Endothelial cell of umbilical vein (primary cell): ENCODE measurements around the gene ADSS1. TPM values are rescaled to one million over a fixed set of nuclear protein-coding genes. Genes with fewer than 3 reads are reported as not detected.

Experiments used
- BruUV-seq: library from RNA; stranded (reverse); fragments of 400-500 nt; replicated peaks from 2 replicates; lab custom pipeline; 2021; lab: Mats Ljungman, UMichigan
- CTCF ChIA-PET: fragments of 300-600, 350-600 bp; sonication (Branson Sonifier 250); formaldehyde crosslinking; loops from one replicate; lab custom pipeline; 2021; ENCODE audit warnings: antibody characterized with exemption, inconsistent platforms; lab: Charles Lee
- POLR2A ChIA-PET: fragments of 300-600, 350-600 bp; sonication (Branson Sonifier 250); formaldehyde crosslinking; loops from one replicate; lab custom pipeline; 2021; ENCODE audit warnings: antibody characterized with exemption, inconsistent platforms; lab: Charles Lee
- DNase-seq: peaks from one replicate; pipeline ENCODE4 v3.0.0-alpha.2; 2011; ENCODE audit warnings: low read depth, low spot score
- FAIRE-seq: peaks from 2 replicates; lab custom pipeline; 2011; peaks lifted over from hg19 to GRCh38; lab: Jason Lieb, UNC
- H2AFZ ChIP-seq: 2 replicates; pipeline ENCODE4 v1.6.0; 2012; ENCODE audit warnings: low read depth, low read length, control low read depth, inconsistent platforms
- H3K27ac ChIP-seq: 2 replicates; pipeline ENCODE4 v1.5.1; 2011; ENCODE audit warnings: low read depth, mild to moderate bottlenecking, control low read depth, low read length, moderate library complexity; ENCODE audit not compliant: insufficient read depth
- H3K27me3 ChIP-seq, 2 experiments: 2 replicates each; pipeline versions ENCODE4 v1.6.0 to v1.6.1; 2011; ENCODE audit warnings: low read length in 2 of 2, mixed read lengths in 1 of 2; ENCODE audit not compliant: control insufficient read depth in 2 of 2, insufficient read depth in 2 of 2
- H3K36me3 ChIP-seq, 2 experiments: 2 replicates in 1 of 2; 3 replicates in 1 of 2; pipeline ENCODE4 v1.5.1; 2011; ENCODE audit warnings: low read length in 2 of 2, mild to moderate bottlenecking in 1 of 2, moderate library complexity in 1 of 2; ENCODE audit not compliant: control insufficient read depth in 2 of 2, insufficient read depth in 2 of 2; ENCODE audit errors: extremely low read depth in 1 of 2
- H3K4me1 ChIP-seq: 3 replicates; pipeline ENCODE4 v1.5.1; 2011; ENCODE audit warnings: mild to moderate bottlenecking, low read length; ENCODE audit not compliant: control insufficient read depth, insufficient read depth; ENCODE audit errors: extremely low read depth
- H3K4me2 ChIP-seq: 2 replicates; pipeline ENCODE4 v1.6.1; 2011; ENCODE audit warnings: low read length, control low read depth, mixed read lengths; ENCODE audit not compliant: insufficient read depth
- H3K4me3 ChIP-seq, 3 experiments: fragments of 200-600 bp in 1 of 3; sonication (generic), shearing (Covaris generic) in 1 of 3; replicated peaks in 1 of 3; 2 replicates each; pipeline ENCODE4 v1.5.1; 2011 to 2016; ENCODE audit warnings: control low read depth in 3 of 3, low read length in 3 of 3, mild to moderate bottlenecking in 2 of 3, inconsistent platforms in 1 of 3, low read depth in 1 of 3, moderate library complexity in 1 of 3; ENCODE audit not compliant: insufficient read depth in 1 of 3
- H3K79me2 ChIP-seq: 2 replicates; pipeline ENCODE4 v1.6.0; 2012; ENCODE audit warnings: low read length, inconsistent platforms; ENCODE audit not compliant: control insufficient read depth, insufficient read depth
- H3K9ac ChIP-seq: replicated peaks from 2 replicates; pipeline ENCODE3; 2011; ENCODE audit warnings: low read length, control low read depth; ENCODE audit not compliant: insufficient read depth; ENCODE audit errors: extremely low read depth
- H3K9me1 ChIP-seq: replicated peaks from 3 replicates; pipeline ENCODE4 v1.6.0; 2011; ENCODE audit warnings: mild to moderate bottlenecking, low read length; ENCODE audit not compliant: control insufficient read depth, insufficient read depth; ENCODE audit errors: extremely low read depth
- H3K9me3 ChIP-seq: replicated peaks from 2 replicates; pipeline ENCODE4 v1.5.1; 2012; ENCODE audit warnings: low read length, inconsistent platforms; ENCODE audit not compliant: control insufficient read depth, insufficient read depth
- H4K20me1 ChIP-seq: replicated peaks from 2 replicates; pipeline ENCODE3; 2011; ENCODE audit warnings: mild to moderate bottlenecking, low read length; ENCODE audit not compliant: control insufficient read depth, insufficient read depth; ENCODE audit errors: extremely low read depth
- CTCF ChIP-seq, 2 donors: IDR thresholded peaks; 1 replicate in 1 of 2; 2 replicates in 1 of 2; pipeline ENCODE4 v1.5.1; 2011; ENCODE audit warnings: low read length in 2 of 2, mild to moderate bottlenecking in 2 of 2, moderate library complexity in 2 of 2, control low read depth in 1 of 2, inconsistent platforms in 1 of 2, low read depth in 1 of 2; ENCODE audit not compliant: insufficient read depth in 1 of 2; ENCODE audit errors: extremely low read depth in 1 of 2
- EZH2 ChIP-seq: IDR thresholded peaks from 2 replicates; pipeline ENCODE4 v1.6.1; 2012; ENCODE audit warnings: borderline replicate concordance, low read depth, mild to moderate bottlenecking, moderate library complexity, low read length, inconsistent platforms; ENCODE audit not compliant: severe bottlenecking
- FOS ChIP-seq: IDR thresholded peaks from 2 replicates; pipeline ENCODE4 v1.6.1; 2011; ENCODE audit warnings: mild to moderate bottlenecking, low read length, moderate library complexity, borderline replicate concordance; ENCODE audit not compliant: insufficient read depth
- GATA2 ChIP-seq: IDR thresholded peaks from 2 replicates; pipeline ENCODE4 v1.7.0; 2011; ENCODE audit warnings: low read depth, mild to moderate bottlenecking, moderate library complexity, mixed read lengths, low read length; ENCODE audit not compliant: insufficient read length, insufficient read depth
- JUN ChIP-seq: IDR thresholded peaks from 2 replicates; pipeline ENCODE4 v1.6.1; 2011; ENCODE audit warnings: borderline replicate concordance, low read depth; ENCODE audit not compliant: insufficient read length, insufficient read depth
- MAX ChIP-seq: IDR thresholded peaks from 2 replicates; pipeline ENCODE4 v1.6.1; 2011; ENCODE audit not compliant: insufficient read depth, insufficient read length
- MYC ChIP-seq: IDR thresholded peaks from one replicate; pipeline ENCODE4 v1.6.1; 2011; ENCODE audit warnings: mild to moderate bottlenecking, low read depth, low read length
- POLR2A ChIP-seq: IDR thresholded peaks from 2 replicates; pipeline ENCODE4 v1.6.1; 2012; ENCODE audit warnings: low read depth, mild to moderate bottlenecking, control low read depth, low read length
- POLR2AphosphoS5 ChIP-seq: IDR thresholded peaks from 2 replicates; pipeline ENCODE4 v1.6.1; 2012; ENCODE audit warnings: low read depth, mild to moderate bottlenecking, control low read depth, low read length, moderate library complexity; ENCODE audit not compliant: insufficient read depth
- dilution Hi-C: fragments of 300-500 bp; cut with MboI; formaldehyde crosslinking; loops from one replicate; pipeline ENCODE4 v1.15.0; 2019; ENCODE audit warnings: low sequenced_read_pairs; ENCODE audit not compliant: extremely low pct_ligation_motif_present
- intact Hi-C: fragments of 100-400 bp; cut with micrococcal nuclease; formaldehyde crosslinking; loops from one replicate; pipeline ENCODE4 v1.10.0; 2022
- polyA plus RNA-seq, 4 experiments: library from polyadenylated mRNA; depleted of rRNA in 3 of 4; stranded (reverse) in 3 of 4; unstranded in 1 of 4; fragments of >200 nt; gene quantifications; 2 replicates each; pipeline versions ENCODE4 v1.2.1 to v1.2.3, GENCODE V29; 2011 to 2012; ENCODE audit warnings: missing spikeins in 1 of 4
- total RNA-seq: library from RNA; stranded (reverse); gene quantifications from 2 replicates; pipeline ENCODE4 v1.2.3, GENCODE V29; 2021

The ADSS1 gene
- total and polyA plus RNA-seq, 2 donors (not counting 3 experiments of a cell fraction or from before 2014, with no cell fraction given): 1.9 TPM

- no TSS peak for BruUV-seq
- Histone ChIP-seq H3K27me3 (no peaks in the 10 kb centered on the region), H3K9me3 (no peaks in the 10 kb centered on the region), H3K4me3 (no peak overlapping the region), H3K4me2 (no peak overlapping the region), H3K9me1 (no peaks in the 10 kb centered on the region), H3K27ac (no peak overlapping the region), H4K20me1 (no peaks in the 10 kb centered on the region), H3K79me2 (peaks cover 9% of the 10 kb centered on the region), H3K9ac (no peak overlapping the region), H2AFZ (no peak overlapping the region), H3K36me3 (no peaks in the 10 kb centered on the region), H3K4me1 (peaks cover 2% of the 10 kb centered on the region)
- POLR2A ChIA-PET: no interaction called here
- DNase-seq (no peak), FAIRE-seq (no peak)
- TF ChIP-seq GATA2: no peak
- no peak for TF ChIP-seq CTCF (IDR thresholded peaks at IDR 0.05; ENCODE audit: extremely low read depth in 1 of 2, insufficient read depth in 1 of 2, low read depth in 1 of 2, low read length in 2 of 2)
- TF ChIP-seq MYC: no peak
- TF ChIP-seq POLR2A: no peak
- TF ChIP-seq JUN: no peak
- no peak for TF ChIP-seq POLR2AphosphoS5
- TF ChIP-seq MAX: no peak
- TF ChIP-seq FOS: no peak
- TF ChIP-seq EZH2: no peak
- dilution Hi-C loops (no loop called here), intact Hi-C loops (no loop called here)
- CTCF ChIA-PET: interaction anchor here (0.8 to 2.6 kb wide), 2 partner anchors 12 to 15 kb away, joined by 4 to 11 read pairs; no protein-coding TSS in a partner anchor
Measured at GRCh38 chr14:104749111-104749649, 25.2 kb downstream of the ADSS1 start.
